Transverse colon (tissue), 4 donors: ENCODE data around the gene DNAJB8.

Experiments used
- EP300 ChIP-seq: sonication (generic); formaldehyde crosslinking; IDR thresholded peaks from one replicate; pipeline ENCODE4 v1.6.1; 2017; ENCODE audit warnings: antibody characterized with exemption, low read depth
- POLR2A ChIP-seq: fragments of 450-650 bp; IDR thresholded peaks from one replicate; pipeline ENCODE4 v1.6.1; 2016; ENCODE audit warnings: antibody characterized with exemption, mild to moderate bottlenecking, moderate library complexity
- POLR2AphosphoS5 ChIP-seq, 3 donors: sonication (generic); formaldehyde crosslinking; IDR thresholded peaks; one replicate each; pipeline ENCODE4 v1.6.1; 2016; ENCODE audit warnings: antibody characterized with exemption in 3 of 3
- TF ChIP-seq, protein P1 (sequence below), 5 experiments: fragments of 200-600 bp in 3 of 5; fragments of 450-650 bp in 2 of 5; sonication (generic) in 3 of 5; IDR thresholded peaks; 1 replicate in 2 of 5; 2 replicates in 3 of 5; pipeline ENCODE4 v1.5.1; 2016 to 2017; ENCODE audit warnings: antibody characterized with exemption in 5 of 5, inconsistent platforms in 3 of 5, mild to moderate bottlenecking in 2 of 5, moderate library complexity in 1 of 5

DNA sequence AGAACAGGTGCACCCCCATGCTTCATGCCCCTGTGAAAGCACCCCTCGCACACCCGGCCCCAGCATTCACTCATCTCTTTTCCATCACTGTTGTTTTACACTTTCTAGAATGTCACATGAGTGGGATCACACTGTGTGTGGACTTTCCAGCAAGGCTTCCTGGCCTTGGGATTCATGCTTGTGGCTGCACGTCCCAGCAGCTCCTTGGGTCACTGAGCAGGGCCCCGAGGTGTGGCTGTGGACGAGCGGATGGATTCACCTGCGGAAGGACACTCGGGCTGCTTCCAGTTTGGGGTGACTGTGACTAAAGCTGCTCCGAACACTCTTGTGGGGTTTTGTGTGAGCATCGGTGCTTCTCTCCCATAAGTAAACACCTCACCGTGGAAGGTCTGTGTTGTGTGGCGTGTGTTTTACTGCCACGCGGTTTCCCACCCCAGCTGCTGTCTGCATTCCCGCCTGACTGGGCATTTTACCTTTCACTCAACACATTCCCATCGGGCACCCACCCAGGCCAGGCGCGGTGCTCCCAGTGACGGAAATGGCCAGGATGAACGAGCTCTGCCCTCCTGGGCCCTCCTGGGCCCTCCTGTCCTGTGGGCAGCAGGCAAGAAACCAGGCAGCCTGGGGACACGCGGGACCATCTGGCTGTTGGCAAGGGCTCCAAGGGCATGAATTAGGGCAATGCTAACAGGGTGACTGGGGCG is 41.4 kb downstream of the DNAJB8 start:
- TF ChIP-seq, protein P1, sequence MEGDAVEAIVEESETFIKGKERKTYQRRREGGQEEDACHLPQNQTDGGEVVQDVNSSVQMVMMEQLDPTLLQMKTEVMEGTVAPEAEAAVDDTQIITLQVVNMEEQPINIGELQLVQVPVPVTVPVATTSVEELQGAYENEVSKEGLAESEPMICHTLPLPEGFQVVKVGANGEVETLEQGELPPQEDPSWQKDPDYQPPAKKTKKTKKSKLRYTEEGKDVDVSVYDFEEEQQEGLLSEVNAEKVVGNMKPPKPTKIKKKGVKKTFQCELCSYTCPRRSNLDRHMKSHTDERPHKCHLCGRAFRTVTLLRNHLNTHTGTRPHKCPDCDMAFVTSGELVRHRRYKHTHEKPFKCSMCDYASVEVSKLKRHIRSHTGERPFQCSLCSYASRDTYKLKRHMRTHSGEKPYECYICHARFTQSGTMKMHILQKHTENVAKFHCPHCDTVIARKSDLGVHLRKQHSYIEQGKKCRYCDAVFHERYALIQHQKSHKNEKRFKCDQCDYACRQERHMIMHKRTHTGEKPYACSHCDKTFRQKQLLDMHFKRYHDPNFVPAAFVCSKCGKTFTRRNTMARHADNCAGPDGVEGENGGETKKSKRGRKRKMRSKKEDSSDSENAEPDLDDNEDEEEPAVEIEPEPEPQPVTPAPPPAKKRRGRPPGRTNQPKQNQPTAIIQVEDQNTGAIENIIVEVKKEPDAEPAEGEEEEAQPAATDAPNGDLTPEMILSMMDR (IDR thresholded peaks at IDR 0.05): no peak
- TF ChIP-seq POLR2A: no peak
- no peak for TF ChIP-seq POLR2AphosphoS5 (IDR thresholded peaks at IDR 0.05)
- TF ChIP-seq EP300: no peak
